ENCODE measurements around the gene APEX1.
A peak's percentile ranks its signal among the peaks of the same experiment; 100 is the strongest.

APEX1 gene

GRCh38 chr14:20454516-20455354 lies at the start of gene APEX1, which contains the start of gene OSGEP:
APEX1 (plus strand) TSS chr14:20455226; CDS start chr14:20455646, 420 bp downstream.
OSGEP (minus strand) TSS chr14:20454812; CDS start chr14:20454683, 129 bp downstream.
- no peak for TF ChIP-seq CTCF (IDR thresholded peaks at IDR 0.05; ENCODE audit: control extremely low read depth, extremely low read depth, low read depth, missing control alignments)
- ChIA-PET POLR2A (interaction anchor here (0.7 to 2.0 kb wide), 5 partner anchors 13 to 112 kb away, joined by 4 to 13 read pairs (median 5); partner anchors contain the start of genes PARP2, PNP and TEP1), CTCF (interaction anchor here (1.1 to 5.4 kb wide), 5 partner anchors 9 to 155 kb away, joined by 3 to 39 read pairs (median 5); no protein-coding TSS in a partner anchor)
- DNase-seq (ENCODE audit: extremely low spot score): peak; percentile 96

DNA sequence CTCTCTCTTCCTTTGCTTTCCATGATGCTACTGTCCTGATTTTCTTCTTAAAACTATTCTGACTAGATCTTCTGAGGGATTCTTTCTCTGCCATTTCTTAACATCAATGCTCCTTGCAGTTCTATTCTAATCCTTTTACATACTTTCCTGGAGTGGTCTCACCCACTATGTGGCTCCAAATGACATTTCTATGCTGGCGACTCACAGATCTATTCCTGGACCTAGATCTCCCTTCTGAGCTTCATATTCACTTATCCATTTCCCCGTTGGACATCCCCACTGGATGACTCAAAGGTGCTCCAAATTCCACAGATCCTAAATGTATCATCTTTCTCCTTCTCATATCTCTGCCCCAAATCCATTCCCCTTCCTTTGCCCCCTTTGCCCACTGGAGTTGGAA lies 45.8 kb upstream of the APEX1 start:
- CTCF ChIA-PET: no interaction called here
- no peak for DNase-seq (ENCODE audit: extremely low spot score)
- POLR2A ChIA-PET: interaction anchor here (0.6 kb wide), 1 partner anchor 61 kb away, joined by 5 read pairs; no protein-coding TSS in a partner anchor
- TF ChIP-seq CTCF (IDR thresholded peaks at IDR 0.05; ENCODE audit: control extremely low read depth, extremely low read depth, low read depth, missing control alignments): no peak

DNA sequence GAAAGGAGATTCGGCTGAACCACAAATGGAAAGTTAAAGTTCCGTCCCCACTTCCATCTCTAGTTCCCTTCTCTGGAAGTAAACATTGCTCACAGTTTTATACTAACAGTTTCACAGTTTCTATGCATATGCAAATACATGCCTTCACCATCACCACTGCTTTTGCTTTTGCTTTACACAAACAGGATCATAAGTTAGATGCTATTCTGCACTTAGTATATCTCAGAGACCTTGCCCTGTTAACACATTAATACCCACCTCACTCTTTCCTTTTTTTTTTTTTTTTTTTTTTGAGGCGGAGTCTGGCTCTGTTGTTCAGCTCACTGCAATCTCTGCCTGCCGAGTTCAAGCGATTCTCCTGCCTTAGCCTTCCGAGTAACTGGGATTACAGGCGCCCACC lies 42.6 kb upstream of the APEX1 start:
- TF ChIP-seq CTCF (IDR thresholded peaks at IDR 0.05; ENCODE audit: control extremely low read depth, extremely low read depth, low read depth, missing control alignments): no peak
- ChIA-PET CTCF (interaction anchor here (3.8 to 4.4 kb wide), 2 partner anchors 9 to 12 kb away, joined by 49 to 54 read pairs; no protein-coding TSS in a partner anchor), POLR2A (interaction anchor here (1.5 kb wide), 1 partner anchor 43 kb away, joined by 5 read pairs; the partner anchor contains the start of gene APEX1)
- peak; percentile 51 for DNase-seq (ENCODE audit: extremely low spot score)

GRCh38 chr14:20412876-20413743 lies 41.9 kb upstream of the APEX1 start, which contains the start of gene TEP1:
TEP1 (minus strand) TSS chr14:20413501; CDS start chr14:20408439, 5,062 bp downstream.
- no peak for TF ChIP-seq CTCF (IDR thresholded peaks at IDR 0.05; ENCODE audit: control extremely low read depth, extremely low read depth, low read depth, missing control alignments)
- DNase-seq (ENCODE audit: extremely low spot score): peak; percentile 80
- ChIA-PET POLR2A (interaction anchor here (0.5 to 1.5 kb wide), 4 partner anchors 40 to 842 kb away, joined by 3 to 5 read pairs (median 4); partner anchors contain the start of genes APEX1 and PIP4P1), CTCF (interaction anchor here (1.6 to 4.4 kb wide), 9 partner anchors 10 to 197 kb away, joined by 4 to 54 read pairs (median 27); partner anchors contain the start of genes APEX1, OSGEP and PIP4P1)

DNA sequence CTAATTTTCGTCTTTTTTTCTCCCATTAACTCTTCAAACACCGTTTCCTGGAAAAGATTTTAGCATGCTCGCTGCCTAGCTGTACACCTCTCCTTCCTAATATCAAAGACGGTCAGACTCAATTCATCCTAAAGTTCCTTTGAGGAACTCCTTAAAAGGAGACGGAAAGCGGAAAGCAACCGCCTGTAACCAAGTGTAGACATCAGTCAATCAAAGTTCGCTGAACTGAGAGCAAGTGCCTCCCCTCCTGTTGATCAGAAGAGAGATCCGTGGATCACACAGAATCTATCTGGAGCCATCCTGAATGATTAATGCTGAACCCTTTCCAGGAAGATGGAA lies 41.3 kb upstream of the APEX1 start:
- POLR2A ChIA-PET: interaction anchor here (0.5 to 1.0 kb wide), 2 partner anchors 48 to 841 kb away, joined by 3 to 5 read pairs; partner anchors contain the start of gene PIP4P1
- DNase-seq (ENCODE audit: extremely low spot score): peak; percentile 55
- CTCF ChIA-PET: interaction anchor here (1.3 to 4.4 kb wide), 11 partner anchors 10 to 197 kb away, joined by 3 to 54 read pairs (median 15); partner anchors contain the start of genes APEX1, OSGEP, PARP2 and PIP4P1
- no peak for TF ChIP-seq CTCF (IDR thresholded peaks at IDR 0.05; ENCODE audit: control extremely low read depth, extremely low read depth, low read depth, missing control alignments)
